H1 (cell line): Measurements from ENCODE around the gene DNAJB13. TPM values are rescaled to one million over a fixed set of nuclear protein-coding genes. Genes with fewer than 3 reads are reported as not detected.

ENCODE experiments used
- CTCF ChIA-PET: fragments of 300-600 bp; sonication (Branson Sonifier 250); formaldehyde crosslinking; loops from one replicate; lab custom pipeline; 2021; ENCODE audit not compliant: partially characterized antibody; lab: Charles Lee
- POLR2A ChIA-PET: fragments of 300-600 bp; sonication (Branson Sonifier 250); formaldehyde crosslinking; loops from one replicate; lab custom pipeline; 2021; ENCODE audit warnings: inconsistent platforms; ENCODE audit not compliant: partially characterized antibody; lab: Charles Lee
- DNase-seq, 2 experiments: peaks; one replicate each; pipeline versions ENCODE4 v3.0.0 to v3.0.0-alpha.2; 2010 to 2022; ENCODE audit warnings: low spot score in 2 of 2, low read depth in 1 of 2, mixed read lengths in 1 of 2
- FAIRE-seq: peaks from 2 replicates; lab custom pipeline; 2011; peaks lifted over from hg19 to GRCh38; lab: Jason Lieb, UNC
- H2AFZ ChIP-seq: 2 replicates; pipeline ENCODE4 v1.8.1; 2012; ENCODE audit warnings: low read length, inconsistent platforms
- H2AK5ac ChIP-seq: 2 replicates; pipeline ENCODE4 v1.6.1; 2013; ENCODE audit warnings: low read depth, low read length
- H2BK120ac ChIP-seq: replicated peaks from 2 replicates; pipeline ENCODE3; 2013; ENCODE audit warnings: low read depth, low read length, inconsistent platforms
- H2BK12ac ChIP-seq: 2 replicates; pipeline ENCODE4 v1.6.1; 2013; ENCODE audit warnings: low read depth, low read length
- H2BK15ac ChIP-seq: 2 replicates; pipeline ENCODE4 v1.6.1; 2013; ENCODE audit warnings: low read length
- H2BK20ac ChIP-seq: 2 replicates; pipeline ENCODE4 v1.6.1; 2013; ENCODE audit warnings: low read length
- H2BK5ac ChIP-seq: 2 replicates; pipeline ENCODE4 v1.6.1; 2013; ENCODE audit warnings: low read depth, low read length
- H3K14ac ChIP-seq: 2 replicates; pipeline ENCODE4 v1.6.1; 2013; ENCODE audit warnings: inconsistent platforms; ENCODE audit not compliant: insufficient read length
- H3K18ac ChIP-seq: 2 replicates; pipeline ENCODE4 v1.6.1; 2013; ENCODE audit warnings: low read length; ENCODE audit errors: extremely low read depth
- H3K23ac ChIP-seq: 2 replicates; pipeline ENCODE4 v1.6.1; 2013; ENCODE audit warnings: inconsistent platforms; ENCODE audit not compliant: insufficient read length
- H3K23me2 ChIP-seq: 2 replicates; pipeline ENCODE4 v1.6.1; 2013; ENCODE audit warnings: low read depth, low read length
- H3K27ac ChIP-seq: 2 replicates; pipeline ENCODE4 v1.6.1; 2011; ENCODE audit warnings: low read depth, low read length, inconsistent platforms
- H3K27me3 ChIP-seq, 4 experiments: replicated peaks in 1 of 4; 1 replicate in 1 of 4; 2 replicates in 3 of 4; pipeline versions ENCODE4 v1.6.1 to v1.8.1; 2011 to 2013; ENCODE audit warnings: low read length in 3 of 4, mild to moderate bottlenecking in 3 of 4, inconsistent platforms in 2 of 4, mixed read lengths in 2 of 4, moderate library complexity in 1 of 4; ENCODE audit not compliant: control insufficient read depth in 3 of 4, insufficient read depth in 3 of 4; ENCODE audit errors: extremely low read depth in 1 of 4
- H3K36me3 ChIP-seq, 4 experiments: 2 replicates each; pipeline versions ENCODE4 v1.6.1 to v1.8.1; 2011 to 2013; ENCODE audit warnings: mild to moderate bottlenecking in 4 of 4, low read length in 3 of 4, moderate library complexity in 2 of 4, control low read depth in 1 of 4, inconsistent platforms in 1 of 4; ENCODE audit not compliant: insufficient read depth in 4 of 4, control insufficient read depth in 2 of 4
- H3K4ac ChIP-seq: replicated peaks from 2 replicates; pipeline ENCODE3; 2013; ENCODE audit warnings: low read length, low read depth, mixed read lengths, inconsistent platforms; ENCODE audit not compliant: insufficient read length
- H3K4me1 ChIP-seq, 4 experiments: replicated peaks in 1 of 4; 1 replicate in 1 of 4; 2 replicates in 3 of 4; pipeline versions ENCODE4 v1.6.1 to v1.8.1; 2011 to 2013; ENCODE audit warnings: low read length in 3 of 4, inconsistent platforms in 2 of 4, mixed read lengths in 1 of 4; ENCODE audit not compliant: insufficient read depth in 4 of 4, control insufficient read depth in 3 of 4
- H3K4me2 ChIP-seq, 2 experiments: 2 replicates each; pipeline versions ENCODE4 v1.6.1 to v1.8.1; 2011 to 2013; ENCODE audit warnings: low read depth in 2 of 2, low read length in 2 of 2, control low read depth in 1 of 2, inconsistent platforms in 1 of 2, mild to moderate bottlenecking in 1 of 2; ENCODE audit not compliant: insufficient read depth in 1 of 2
- H3K4me3 ChIP-seq, 4 experiments: fragments of 200-600, 300-600 bp in 1 of 4; sonication (generic), shearing (Covaris generic), sonication (Bioruptor Twin) in 1 of 4; 2 replicates each; pipeline versions ENCODE4 v1.5.1 to v1.8.1; 2011 to 2016; ENCODE audit warnings: low read length in 4 of 4, low read depth in 3 of 4, control low read depth in 2 of 4, inconsistent platforms in 2 of 4, mild to moderate bottlenecking in 2 of 4, mixed read lengths in 1 of 4, moderate library complexity in 1 of 4; ENCODE audit not compliant: insufficient read depth in 2 of 4; ENCODE audit errors: extremely low read depth in 1 of 4
- H3K56ac ChIP-seq: replicated peaks from 2 replicates; pipeline ENCODE3; 2013; ENCODE audit warnings: low read depth, mild to moderate bottlenecking, mixed read lengths, low read length, inconsistent platforms; ENCODE audit not compliant: insufficient read length
- H3K79me1 ChIP-seq: 2 replicates; pipeline ENCODE4 v1.6.1; 2013; ENCODE audit warnings: low read depth, low read length, control low read depth
- H3K79me2 ChIP-seq, 2 experiments: 2 replicates each; pipeline versions ENCODE4 v1.6.1 to v1.8.1; 2012 to 2013; ENCODE audit warnings: low read length in 2 of 2, mild to moderate bottlenecking in 2 of 2, inconsistent platforms in 1 of 2; ENCODE audit not compliant: insufficient read depth in 2 of 2, control insufficient read depth in 1 of 2
- H3K9ac ChIP-seq, 4 experiments: replicated peaks in 1 of 4; 1 replicate in 1 of 4; 2 replicates in 3 of 4; pipeline versions ENCODE4 v1.6.1 to v1.8.1; 2011 to 2013; ENCODE audit warnings: low read depth in 3 of 4, low read length in 3 of 4, control low read depth in 2 of 4, mild to moderate bottlenecking in 2 of 4, moderate library complexity in 2 of 4, inconsistent platforms in 1 of 4; ENCODE audit errors: extremely low read depth in 1 of 4
- H3K9me3 ChIP-seq, 2 experiments: 2 replicates each; pipeline versions ENCODE4 v1.6.1 to v1.8.1; 2012 to 2013; ENCODE audit warnings: mild to moderate bottlenecking in 2 of 2, moderate library complexity in 2 of 2, control low read depth in 1 of 2, inconsistent platforms in 1 of 2, low read depth in 1 of 2, low read length in 1 of 2, mixed read lengths in 1 of 2; ENCODE audit not compliant: insufficient read depth in 2 of 2
- H4K20me1 ChIP-seq, 2 experiments: replicated peaks in 1 of 2; 2 replicates each; pipeline versions ENCODE3 to v1.8.1; 2011 to 2013; ENCODE audit warnings: inconsistent platforms in 2 of 2, low read length in 2 of 2, mild to moderate bottlenecking in 1 of 2; ENCODE audit not compliant: insufficient read depth in 2 of 2, control insufficient read depth in 1 of 2
- H4K5ac ChIP-seq: 2 replicates; pipeline ENCODE4 v1.6.1; 2013; ENCODE audit warnings: low read length, low read depth, mixed read lengths, inconsistent platforms; ENCODE audit not compliant: insufficient read length
- H4K8ac ChIP-seq: 2 replicates; pipeline ENCODE4 v1.8.0; 2013; ENCODE audit warnings: mild to moderate bottlenecking, moderate library complexity, low read length, inconsistent platforms; ENCODE audit not compliant: insufficient read depth; ENCODE audit errors: extremely low read depth
- H4K91ac ChIP-seq: replicated peaks from 2 replicates; pipeline ENCODE3; 2013; ENCODE audit warnings: low read length, mixed read lengths, inconsistent platforms; ENCODE audit not compliant: insufficient read length
- ATF2 ChIP-seq: IDR thresholded peaks from 2 replicates; pipeline ENCODE4 v1.6.1; 2012; ENCODE audit warnings: low read length, inconsistent platforms
- RAD21 ChIP-seq, 2 experiments: IDR thresholded peaks in 1 of 2; conservative IDR thresholded peaks in 1 of 2; 2 replicates each; pipeline ENCODE4 v1.6.1; 2011; ENCODE audit warnings: low read depth in 2 of 2, low read length in 2 of 2, improper control_type of control experiment in 1 of 2, inconsistent platforms in 1 of 2, mild to moderate bottlenecking in 1 of 2, moderate library complexity in 1 of 2
- RBBP5 ChIP-seq: IDR thresholded peaks from 2 replicates; pipeline ENCODE4 v1.7.1; 2012; ENCODE audit warnings: low read depth, mild to moderate bottlenecking, inconsistent platforms, low read length, moderate library complexity, borderline replicate concordance
- SIRT6 ChIP-seq: IDR thresholded peaks from one replicate; pipeline ENCODE4 v1.7.1; 2012; ENCODE audit warnings: low read length, inconsistent platforms
- YY1 ChIP-seq: IDR thresholded peaks from 2 replicates; pipeline ENCODE4 v1.6.1; 2011; ENCODE audit warnings: low read depth, mild to moderate bottlenecking, low read length
- ZNF274 ChIP-seq: IDR thresholded peaks from 2 replicates; pipeline ENCODE4 v1.7.0; 2012; ENCODE audit warnings: low read length, borderline replicate concordance; ENCODE audit errors: extremely low read depth
- WGBS, 2 experiments: shearing (Covaris generic) in 1 of 2; methylation state at CpG; one replicate each; pipeline versions ENCODE4 v1.1.6 to v1.1.7; 2013 to 2015; ENCODE audit warnings: low lambda C conversion rate in 2 of 2, mixed read lengths in 2 of 2, inconsistent platforms in 1 of 2, low coverage in 1 of 2, missing lambda C conversion rate in 1 of 2; ENCODE audit not compliant: insufficient replicate concordance in 2 of 2, insufficient coverage in 1 of 2, insufficient read length in 1 of 2; ENCODE audit errors: extremely low coverage in 1 of 2, missing lambda C conversion rate in 1 of 2; 5-methylcytosine and 5-hydroxymethylcytosine counted together
- polyA plus RNA-seq, 7 experiments: library from polyadenylated mRNA; depleted of rRNA in 3 of 7; stranded (reverse) in 5 of 7; unstranded in 2 of 7; fragments of >200 nt in 5 of 7; fragments of 200-250 nt in 2 of 7; gene quantifications; 1 replicate in 5 of 7; 2 replicates in 1 of 7; 4 replicates in 1 of 7; pipeline versions ENCODE4 v1.2.1 to v1.2.3, GENCODE V29; 2011 to 2013; ENCODE audit warnings: missing spikeins in 2 of 7, mixed read lengths in 2 of 7
- total RNA-seq: library from RNA; stranded (reverse); fragmentation: NEBNext Ultra II Directional; extraction: Animal tissue kit (Norgen Biotek cat#: 25700); gene quantifications from 2 replicates; pipeline ENCODE4 v1.2.1, GENCODE V29; 2021

The DNAJB13 gene
- total and polyA plus RNA-seq, 2 of the 8 experiments (the other 6 are each of a cell fraction or from before 2014, with no cell fraction given): 0.27 TPM; not detected in 1

- WGBS, 2 experiments: 85% methylated on average over 4 of the region's 4 CpGs; no CpG with 5 or more reads in 1 of the 2 experiments
- no peak for DNase-seq
These were observed 69.0 kb downstream of the DNAJB13 start for GRCh38 chr11:74019860-74020259.

More at GRCh38 chr11:74019860-74020259, 69.0 kb downstream of the DNAJB13 start:
- no peak overlapping the region for H3K23ac ChIP-seq
- H2BK20ac ChIP-seq: no peak overlapping the region
- H2BK5ac ChIP-seq: no peak overlapping the region
- no peak overlapping the region for H2BK120ac ChIP-seq
- no peak overlapping the region for H2BK15ac ChIP-seq
- no peak for FAIRE-seq
- no peak overlapping the region for H2AFZ ChIP-seq
- H3K4ac ChIP-seq: no peak overlapping the region
- no peaks in the 10 kb centered on the region for H3K9me3 ChIP-seq
- H4K8ac ChIP-seq: no peak overlapping the region
- no peaks in the 10 kb centered on the region for H3K79me2 ChIP-seq
- no peak overlapping the region for H4K5ac ChIP-seq
- H2BK12ac ChIP-seq: no peak overlapping the region
- H4K91ac ChIP-seq: no peak overlapping the region
- ChIA-PET POLR2A (interaction anchor here (1.3 to 2.2 kb wide), 2 partner anchors 12 to 39 kb away, joined by 3 to 7 read pairs; partner anchors contain the start of gene UCP3), CTCF (interaction anchor here (2.9 kb wide), 1 partner anchor 56 kb away, joined by 9 read pairs; no protein-coding TSS in a partner anchor)
- H3K4me1 ChIP-seq: no peaks in the 10 kb centered on the region
- no peak overlapping the region for H2AK5ac ChIP-seq
- H3K27me3 ChIP-seq: no peaks in the 10 kb centered on the region
- H3K27ac ChIP-seq: no peak overlapping the region
- H3K9ac ChIP-seq: no peak overlapping the region
- H3K23me2 ChIP-seq: no peaks in the 10 kb centered on the region
- H3K18ac ChIP-seq: no peak overlapping the region
- H3K4me3 ChIP-seq: no peak overlapping the region
- H3K14ac ChIP-seq: no peak overlapping the region
- H3K4me2 ChIP-seq: no peak overlapping the region
- TF ChIP-seq YY1 (no peak), ZNF274 (no peak), RAD21 (IDR thresholded peaks at IDR 0.05 in 1 of 2, conservative IDR thresholded peaks at IDR 0.05 in 1 of 2; ENCODE audit: low read depth in 2 of 2, low read length in 2 of 2) (no peak), RBBP5 (no peak), SIRT6 (no peak), ATF2 (no peak)
- no peaks in the 10 kb centered on the region for H3K79me1 ChIP-seq
- H4K20me1 ChIP-seq: no peaks in the 10 kb centered on the region
- no peak overlapping the region for H3K56ac ChIP-seq
- peaks cover 0 to 7% (median 0%) of the 10 kb centered on the region in 4 experiments; a peak in 2 of 8 replicates for H3K36me3 ChIP-seq
